Measurements from ENCODE around the gene STAC2. TPM values are rescaled to one million over a fixed set of nuclear protein-coding genes. Genes with fewer than 3 reads are reported as not detected.

Gene STAC2
- total and polyA plus RNA-seq, 2 experiments from 2014 or later, result not detected

GRCh38 chr17:39204245-39204644 lies 21.5 kb downstream of the STAC2 start:
- Histone ChIP-seq H3K9me2 (ENCODE audit: insufficient read depth) (no peaks in the 10 kb centered on the region), H3K79me2 (ENCODE audit: insufficient read depth) (peaks cover 29% of the 10 kb centered on the region), H3K4me2 (ENCODE audit: unreplicated experiment) (no peak overlapping the region), H3K4me3 (no peak overlapping the region), H2AFZ (no peak overlapping the region), H3K4me1 (ENCODE audit: insufficient read depth) (peaks cover 14% of the 10 kb centered on the region), H3K36me3 (ENCODE audit: low read depth) (peaks cover 35% of the 10 kb centered on the region), H4K20me1 (ENCODE audit: insufficient read depth) (no peaks in the 10 kb centered on the region; the same call in 1 of the 2 replicates), H3K27me3 (replicated peaks; ENCODE audit: insufficient read depth) (no peaks in the 10 kb centered on the region), H3K9ac (no peak overlapping the region), H3F3A (ENCODE audit: insufficient read depth) (peaks cover 58% of the 10 kb centered on the region), H3K27ac (no peak overlapping the region), H3K9me3 (ENCODE audit: low read depth) (no peaks in the 10 kb centered on the region)
- in situ Hi-C loops (cut with MboI), result no loop called here
- 84 to 85% methylated on average over 8 of the region's 8 CpGs for WGBS, 2 experiments (ENCODE audit: low coverage in 1 of 2, low lambda C conversion rate in 2 of 2, missing lambda C conversion rate in 2 of 2)
- TF ChIP-seq EZH2phosphoT487 (IDR thresholded peaks at IDR 0.05; ENCODE audit: insufficient read depth, low read depth) (no peak), EZH2 (IDR thresholded peaks at IDR 0.05; ENCODE audit: insufficient read depth, poor library complexity, severe bottlenecking) (no peak)
- no peak for DNase-seq

- peaks cover 35% of the 10 kb centered on the region for H3K79me2 ChIP-seq (ENCODE audit: insufficient read depth)
- H3K27me3 ChIP-seq (replicated peaks; ENCODE audit: insufficient read depth), result no peaks in the 10 kb centered on the region
- H3K36me3 ChIP-seq (ENCODE audit: low read depth), result peaks cover 35% of the 10 kb centered on the region
- H2AFZ ChIP-seq, result no peak overlapping the region
- WGBS, 2 experiments (ENCODE audit: low coverage in 1 of 2, low lambda C conversion rate in 2 of 2, missing lambda C conversion rate in 2 of 2), result 45 to 51% methylated on average over 11 of the region's 11 CpGs
- peak overlapping the region; percentile 94 for H3K9ac ChIP-seq
- peak overlapping the region; percentile 86 for H3K4me3 ChIP-seq
- peaks cover 63% of the 10 kb centered on the region for H3F3A ChIP-seq (ENCODE audit: insufficient read depth)
- DNase-seq, result no peak
- peak overlapping the region; percentile 97 for H3K4me2 ChIP-seq (ENCODE audit: unreplicated experiment)
- no peaks in the 10 kb centered on the region; the same call in 1 of the 2 replicates for H4K20me1 ChIP-seq (ENCODE audit: insufficient read depth)
- H3K4me1 ChIP-seq (ENCODE audit: insufficient read depth), result peaks cover 14% of the 10 kb centered on the region
- peak overlapping the region; percentile 89 for H3K27ac ChIP-seq
- in situ Hi-C loops (cut with MboI), result no loop called here
- no peaks in the 10 kb centered on the region for H3K9me2 ChIP-seq (ENCODE audit: insufficient read depth)
- H3K9me3 ChIP-seq (ENCODE audit: low read depth), result no peaks in the 10 kb centered on the region
- no peak for TF ChIP-seq EZH2phosphoT487 (IDR thresholded peaks at IDR 0.05; ENCODE audit: insufficient read depth, low read depth)
- TF ChIP-seq EZH2 (IDR thresholded peaks at IDR 0.05; ENCODE audit: insufficient read depth, poor library complexity, severe bottlenecking), result no peak
Measured at GRCh38 chr17:39200957-39201510, 24.7 kb downstream of the STAC2 start.

GRCh38 chr17:39200070-39200879 lies 25.5 kb downstream of the STAC2 start, which contains the start of gene RPL19:
TSS of gene RPL19 (plus strand) at chr17:39200283. CDS start at chr17:39200345, 62 bp downstream.
- Histone ChIP-seq H3K4me1 (ENCODE audit: insufficient read depth) (peaks cover 22% of the 10 kb centered on the region), H3K27ac (peak within 1 kb of the TSS; percentile 89), H3K36me3 (ENCODE audit: low read depth) (peaks cover 35% of the 10 kb centered on the region), H4K20me1 (ENCODE audit: insufficient read depth) (no peaks in the 10 kb centered on the region; the same call in 1 of the 2 replicates), H2AFZ (peak within 1 kb of the TSS; percentile 85), H3K4me3 (peak within 1 kb of the TSS; percentile 86), H3K4me2 (ENCODE audit: unreplicated experiment) (peak within 1 kb of the TSS; percentile 97), H3K27me3 (replicated peaks; ENCODE audit: insufficient read depth) (no peaks in the 10 kb centered on the region), H3K9me2 (ENCODE audit: insufficient read depth) (no peaks in the 10 kb centered on the region), H3K9me3 (ENCODE audit: low read depth) (no peaks in the 10 kb centered on the region), H3K9ac (peak within 1 kb of the TSS; percentile 94), H3F3A (ENCODE audit: insufficient read depth) (peaks cover 63% of the 10 kb centered on the region), H3K79me2 (ENCODE audit: insufficient read depth) (peaks cover 42% of the 10 kb centered on the region)
- WGBS, 2 experiments (ENCODE audit: low coverage in 1 of 2, low lambda C conversion rate in 2 of 2, missing lambda C conversion rate in 2 of 2), result 1 to 2% methylated on average over 44 to 52 of the region's 52 CpGs
- in situ Hi-C loops (cut with MboI), result no loop called here
- TF ChIP-seq EZH2 (IDR thresholded peaks at IDR 0.05; ENCODE audit: insufficient read depth, poor library complexity, severe bottlenecking), result no peak
- no peak for TF ChIP-seq EZH2phosphoT487 (IDR thresholded peaks at IDR 0.05; ENCODE audit: insufficient read depth, low read depth)
- peak; percentile 84 for DNase-seq

DNA sequence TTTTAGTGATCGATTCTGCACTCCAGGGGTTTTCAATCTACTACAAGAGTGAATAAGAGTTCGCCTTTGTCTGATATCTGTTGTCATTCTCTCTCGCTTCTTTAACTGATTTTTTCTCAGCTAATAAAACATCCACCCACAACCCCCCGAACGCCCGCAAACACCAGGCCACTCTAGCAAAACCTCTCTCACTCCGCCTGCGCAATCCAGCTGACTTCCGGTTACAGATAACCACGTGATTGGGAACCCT lies 26.0 kb downstream of the STAC2 start:
- Histone ChIP-seq H3K4me2 (ENCODE audit: unreplicated experiment) (peak overlapping the region; percentile 97), H3K9ac (peak overlapping the region; percentile 94), H3K4me3 (peak overlapping the region; percentile 86), H3K9me2 (ENCODE audit: insufficient read depth) (no peaks in the 10 kb centered on the region), H3K4me1 (ENCODE audit: insufficient read depth) (peaks cover 27% of the 10 kb centered on the region), H3K79me2 (ENCODE audit: insufficient read depth) (peaks cover 46% of the 10 kb centered on the region), H3K27me3 (replicated peaks; ENCODE audit: insufficient read depth) (no peaks in the 10 kb centered on the region), H3K36me3 (ENCODE audit: low read depth) (peaks cover 30% of the 10 kb centered on the region), H2AFZ (peak overlapping the region; percentile 85), H3K27ac (peak overlapping the region; percentile 89), H4K20me1 (ENCODE audit: insufficient read depth) (no peaks in the 10 kb centered on the region; the same call in 1 of the 2 replicates), H3F3A (ENCODE audit: insufficient read depth) (peaks cover 59% of the 10 kb centered on the region), H3K9me3 (ENCODE audit: low read depth) (no peaks in the 10 kb centered on the region)
- peak; percentile 98 for DNase-seq
- 0% methylated on average over 10 of the region's 10 CpGs for WGBS, 2 experiments (ENCODE audit: low coverage in 1 of 2, low lambda C conversion rate in 2 of 2, missing lambda C conversion rate in 2 of 2)
- in situ Hi-C loops (cut with MboI), result no loop called here
- TF ChIP-seq EZH2phosphoT487 (IDR thresholded peaks at IDR 0.05; ENCODE audit: insufficient read depth, low read depth), result no peak
- TF ChIP-seq EZH2 (IDR thresholded peaks at IDR 0.05; ENCODE audit: insufficient read depth, poor library complexity, severe bottlenecking), result no peak

Data from GM23248 (cell line).